Fibroblast of lung (primary cell): ENCODE results near the gene MYO5B.

Experiments used
- CTCF ChIP-seq, 2 donors: IDR thresholded peaks in 1 of 2; conservative IDR thresholded peaks in 1 of 2; 1 replicate in 1 of 2; 2 replicates in 1 of 2; pipeline ENCODE4 v1.5.1; 2011 to 2012; ENCODE audit warnings: low read length in 2 of 2, control low read depth in 1 of 2, inconsistent platforms in 1 of 2, low read depth in 1 of 2, mild to moderate bottlenecking in 1 of 2
- EZH2 ChIP-seq: IDR thresholded peaks from 2 replicates; pipeline ENCODE4 v1.5.1; 2012; ENCODE audit warnings: low read length, control low read depth, mild to moderate bottlenecking; ENCODE audit errors: missing control alignments

GRCh38 chr18:49863769-49864621 lies 331.0 kb downstream of the MYO5B start:
- TF ChIP-seq CTCF (conservative IDR thresholded peaks at IDR 0.05 in 1 of 2, IDR thresholded peaks at IDR 0.05 in 1 of 2; ENCODE audit: low read depth in 1 of 2, low read length in 2 of 2) = no peak
- TF ChIP-seq EZH2 = no peak
